Adipocyte (in vitro differentiated cells): ENCODE results near the gene KRTAP4-1.
"Not testable (repeated sequence)": the region's sequence is repeated elsewhere in the genome, so short reads cannot be mapped to it uniquely, and the experiment has no call there.

Experiments used
- DNase-seq: peaks from one replicate; pipeline ENCODE4 v3.0.0-alpha.2; 2015; ENCODE audit warnings: low read depth
- H3K27me3 ChIP-seq: replicated peaks from 2 replicates; pipeline ENCODE4 v1.7.0; 2013; ENCODE audit warnings: mild to moderate bottlenecking, low read length, moderate library complexity; ENCODE audit not compliant: control insufficient read depth, insufficient read depth
- H3K36me3 ChIP-seq: 2 replicates; pipeline ENCODE4 v1.7.0; 2013; ENCODE audit warnings: low read length, mild to moderate bottlenecking, moderate library complexity; ENCODE audit not compliant: control insufficient read depth, insufficient read depth, severe bottlenecking
- H3K4me1 ChIP-seq: 2 replicates; pipeline ENCODE4 v1.7.0; 2013; ENCODE audit warnings: mild to moderate bottlenecking, low read length, moderate library complexity; ENCODE audit not compliant: control insufficient read depth, insufficient read depth
- H3K4me3 ChIP-seq: 2 replicates; pipeline ENCODE4 v1.7.0; 2013; ENCODE audit warnings: mild to moderate bottlenecking, low read length, moderate library complexity
- H3K9ac ChIP-seq: 2 replicates; pipeline ENCODE4 v1.7.0; 2013; ENCODE audit warnings: mild to moderate bottlenecking, low read length, moderate library complexity
- H3K9me3 ChIP-seq: 2 replicates; pipeline ENCODE4 v1.7.0; 2013; ENCODE audit warnings: mild to moderate bottlenecking, low read length, moderate library complexity; ENCODE audit not compliant: control insufficient read depth

KRTAP4-1 gene

DNA sequence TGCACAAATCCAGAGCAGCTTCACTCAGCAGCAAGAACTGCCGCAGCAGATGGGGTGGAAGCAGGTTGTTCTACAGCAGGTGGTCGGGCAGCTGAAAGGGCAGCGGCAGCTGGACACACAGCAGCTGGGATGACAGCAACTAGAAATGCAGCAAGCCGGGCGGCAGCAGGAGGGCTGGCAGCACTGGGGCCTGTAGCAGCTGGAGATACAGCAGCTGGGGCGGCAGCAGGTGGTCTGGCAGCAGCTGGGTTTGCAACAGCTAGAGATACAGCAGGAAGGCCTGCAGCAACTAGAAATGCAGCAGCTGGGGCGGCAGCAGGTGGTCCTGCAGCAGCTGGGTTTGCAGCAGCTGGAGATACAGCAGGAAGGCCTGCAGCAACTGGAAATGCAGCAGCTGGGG lies 17.1 kb downstream of the KRTAP4-1 start:
- no peaks in the 10 kb centered on the region for H3K9me3 ChIP-seq
- no peak for DNase-seq
- H3K27me3 ChIP-seq = no peaks in the 10 kb centered on the region

DNA sequence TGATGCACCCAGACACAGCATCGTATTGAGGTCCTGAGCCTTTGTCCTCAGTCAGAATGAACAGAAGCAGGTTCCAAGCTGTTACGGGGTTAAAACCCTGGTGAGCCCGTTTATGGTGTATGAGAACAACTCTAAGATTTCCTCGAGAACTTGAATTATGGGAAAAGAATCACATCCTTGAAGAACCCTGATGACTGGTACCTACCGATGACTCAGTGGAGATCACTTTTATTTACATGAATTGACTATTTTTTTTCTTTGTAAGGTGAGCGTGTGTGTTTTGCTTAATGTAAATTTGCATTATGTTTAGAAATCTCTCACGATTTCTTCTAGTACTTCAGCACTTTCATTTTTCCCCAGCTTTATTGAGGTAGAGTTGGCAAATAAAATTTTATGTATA lies 20.9 kb downstream of the KRTAP4-1 start:
- H3K27me3 ChIP-seq = no peaks in the 10 kb centered on the region
- H3K9ac ChIP-seq = no peak overlapping the region
- no peaks in the 10 kb centered on the region for H3K9me3 ChIP-seq
- no peak overlapping the region for H3K4me3 ChIP-seq
- no peaks in the 10 kb centered on the region for H3K4me1 ChIP-seq
- no peak for DNase-seq
- no peaks in the 10 kb centered on the region for H3K36me3 ChIP-seq

More for the DNA sequence above, 17.1 kb downstream of the KRTAP4-1 start:
- no peak overlapping the region for H3K9ac ChIP-seq
- H3K36me3 ChIP-seq = no peaks in the 10 kb centered on the region
- H3K4me3 ChIP-seq = no peak overlapping the region
- H3K4me1 ChIP-seq = no peaks in the 10 kb centered on the region

- H3K27me3 ChIP-seq = no peaks in the 10 kb centered on the region
- H3K4me1 ChIP-seq = no peaks in the 10 kb centered on the region
- H3K4me3 ChIP-seq = no peak within 1 kb of the TSS
Observed at GRCh38 chr17:41160648-41161047, 24.1 kb downstream of the KRTAP4-1 start, which contains the start of gene KRTAP4-4. Gene KRTAP4-4 (minus strand): TSS chr17:41160748. CDS start chr17:41160691, 57 bp downstream.

DNA sequence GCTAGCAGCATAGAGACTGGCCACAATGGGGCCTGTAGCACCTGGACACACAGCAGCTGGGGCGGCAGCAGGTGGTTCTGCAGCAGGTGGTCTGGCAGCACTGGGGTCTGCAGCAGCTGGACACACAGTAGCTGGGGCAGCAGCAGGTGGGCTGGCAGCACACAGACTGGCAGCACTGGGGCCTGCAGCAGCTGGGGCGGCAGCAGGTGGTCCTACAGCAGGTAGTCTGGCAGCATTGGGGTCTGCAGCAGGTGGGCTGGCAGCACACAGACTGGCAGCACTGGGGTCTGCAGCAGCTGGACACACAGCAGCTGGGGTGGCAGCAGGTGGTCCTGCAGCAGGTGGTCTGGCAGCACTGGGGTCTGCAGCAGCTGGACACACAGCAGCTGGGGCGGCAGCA lies 24.5 kb downstream of the KRTAP4-1 start:
- H3K27me3 ChIP-seq, H3K9ac ChIP-seq, H3K4me1 ChIP-seq, H3K4me3 ChIP-seq, DNase-seq, H3K9me3 ChIP-seq, H3K36me3 ChIP-seq: not testable (repeated sequence)

More at GRCh38 chr17:41160648-41161047, 24.1 kb downstream of the KRTAP4-1 start, which contains the start of gene KRTAP4-4:
- no peak for DNase-seq
- Histone ChIP-seq H3K36me3 (no peaks in the 10 kb centered on the region), H3K9ac (no peak within 1 kb of the TSS), H3K9me3 (no peaks in the 10 kb centered on the region)

- H3K4me3 ChIP-seq = no peak overlapping the region
- no peak for DNase-seq
- no peaks in the 10 kb centered on the region for H3K36me3 ChIP-seq
Observed at GRCh38 chr17:41153856-41154255, 30.9 kb downstream of the KRTAP4-1 start.

DNA sequence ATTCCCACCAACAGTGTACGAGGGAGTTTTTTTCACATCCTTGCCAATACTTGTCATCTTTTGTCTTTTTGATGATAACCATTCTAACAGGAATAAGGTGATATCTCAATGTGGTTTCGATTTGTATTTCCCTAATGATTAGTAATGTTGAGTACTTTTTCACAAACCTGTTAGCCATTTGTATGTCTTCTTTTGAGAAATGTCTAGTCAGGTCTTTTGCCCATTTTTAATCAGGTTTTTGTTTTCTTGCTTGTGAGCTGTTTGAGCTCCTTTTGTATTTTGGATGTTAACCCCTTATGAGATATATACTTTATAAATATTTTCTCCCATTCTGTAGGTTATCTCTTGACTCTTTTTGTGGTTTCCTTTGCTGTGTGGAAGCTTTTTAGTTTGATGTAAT lies 33.2 kb downstream of the KRTAP4-1 start:
- Histone ChIP-seq H3K4me1 (no peaks in the 10 kb centered on the region), H3K9me3 (no peaks in the 10 kb centered on the region), H3K27me3 (no peaks in the 10 kb centered on the region), H3K9ac (no peak overlapping the region), H3K36me3 (no peaks in the 10 kb centered on the region), H3K4me3 (no peak overlapping the region)
- DNase-seq = no peak

More at GRCh38 chr17:41153856-41154255, 30.9 kb downstream of the KRTAP4-1 start:
- H3K4me1 ChIP-seq = no peaks in the 10 kb centered on the region
- no peak overlapping the region for H3K9ac ChIP-seq
- no peaks in the 10 kb centered on the region for H3K9me3 ChIP-seq
- H3K27me3 ChIP-seq = no peaks in the 10 kb centered on the region

DNA sequence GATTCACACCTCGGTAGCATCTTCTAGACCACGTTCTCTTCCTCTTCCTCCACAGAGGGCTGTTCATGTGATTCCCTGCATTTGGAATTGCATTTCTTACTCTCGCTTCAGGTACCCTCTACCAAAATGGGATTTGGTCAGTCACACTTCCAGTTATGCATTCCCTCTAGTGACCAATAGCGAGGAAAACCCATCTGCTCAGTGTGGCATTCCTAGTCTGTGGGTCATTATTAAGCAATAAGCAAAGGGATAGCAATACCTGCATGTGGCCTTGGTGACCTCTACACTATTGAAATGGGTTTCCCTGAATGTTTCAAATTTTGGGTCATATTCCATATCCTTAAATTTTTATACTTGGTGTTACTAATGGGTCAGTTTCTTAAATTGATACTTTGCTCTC lies 34.7 kb downstream of the KRTAP4-1 start:
- H3K9me3 ChIP-seq = no peaks in the 10 kb centered on the region
- no peaks in the 10 kb centered on the region for H3K27me3 ChIP-seq
- no peak overlapping the region for H3K4me3 ChIP-seq
- H3K4me1 ChIP-seq = no peaks in the 10 kb centered on the region
- H3K36me3 ChIP-seq = no peaks in the 10 kb centered on the region
- H3K9ac ChIP-seq = no peak overlapping the region
- DNase-seq = no peak

DNA sequence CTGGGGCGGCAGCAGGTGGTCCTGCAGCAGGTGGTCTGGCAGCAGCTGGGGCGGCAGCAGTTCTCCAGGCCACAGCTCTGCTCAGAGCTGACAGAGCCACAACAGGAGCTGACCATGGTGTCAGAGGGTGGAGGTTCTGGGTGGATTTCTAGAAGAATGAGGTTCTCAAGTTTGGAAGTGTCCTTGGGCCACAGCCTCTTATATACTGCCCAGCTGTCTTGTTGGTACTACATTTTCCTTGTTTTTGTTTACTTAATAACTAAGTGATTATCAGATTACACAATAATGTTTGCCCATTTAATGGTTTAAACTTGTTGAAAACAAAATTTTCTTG lies 35.1 kb downstream of the KRTAP4-1 start, which contains the start of gene KRTAP4-5:
Gene KRTAP4-5, minus strand, starts transcription at position 174 of the 334 bp plus-strand sequence. Its CDS starts 58 bp downstream, at position 116.
- Histone ChIP-seq H3K9me3 (no peaks in the 10 kb centered on the region), H3K27me3 (no peaks in the 10 kb centered on the region), H3K4me3 (no peak within 1 kb of the TSS), H3K4me1 (no peaks in the 10 kb centered on the region), H3K9ac (no peak within 1 kb of the TSS), H3K36me3 (no peaks in the 10 kb centered on the region)
- no peak for DNase-seq

DNA sequence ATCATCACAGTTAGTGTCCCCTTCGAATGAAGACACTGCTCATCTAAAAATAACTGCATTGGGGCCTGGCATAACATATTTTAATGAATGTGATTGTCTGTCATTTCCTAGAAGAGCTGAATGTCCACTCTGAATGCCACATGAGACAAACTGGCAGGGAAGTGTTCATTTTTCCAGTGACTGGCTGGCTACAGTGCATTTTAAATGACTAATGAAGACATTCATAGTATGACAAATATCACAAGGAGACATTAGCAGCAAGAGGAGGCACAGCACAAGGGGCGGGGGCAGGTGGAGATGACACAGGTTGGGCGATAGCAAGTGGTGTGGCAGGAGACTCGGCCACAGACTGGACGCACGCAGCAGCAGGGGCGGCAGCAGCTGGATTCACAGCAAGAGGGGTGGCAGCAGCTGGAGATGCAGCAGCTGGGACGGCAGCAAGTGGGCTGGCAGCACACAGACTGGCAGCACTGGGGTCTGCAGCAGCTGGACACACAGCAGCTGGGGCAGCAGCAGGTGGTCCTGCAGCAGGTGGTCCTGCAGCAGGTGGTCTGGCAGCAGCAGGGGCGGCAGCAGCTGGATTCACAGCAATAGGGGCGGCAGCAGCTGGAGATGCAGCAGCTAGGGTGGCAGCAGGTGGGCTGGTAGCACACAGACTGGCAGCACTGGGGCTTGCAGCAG lies 35.6 kb downstream of the KRTAP4-1 start:
- H3K9me3 ChIP-seq, H3K9ac ChIP-seq, H3K4me1 ChIP-seq, H3K27me3 ChIP-seq, H3K4me3 ChIP-seq, DNase-seq, H3K36me3 ChIP-seq: not testable (repeated sequence)

DNA sequence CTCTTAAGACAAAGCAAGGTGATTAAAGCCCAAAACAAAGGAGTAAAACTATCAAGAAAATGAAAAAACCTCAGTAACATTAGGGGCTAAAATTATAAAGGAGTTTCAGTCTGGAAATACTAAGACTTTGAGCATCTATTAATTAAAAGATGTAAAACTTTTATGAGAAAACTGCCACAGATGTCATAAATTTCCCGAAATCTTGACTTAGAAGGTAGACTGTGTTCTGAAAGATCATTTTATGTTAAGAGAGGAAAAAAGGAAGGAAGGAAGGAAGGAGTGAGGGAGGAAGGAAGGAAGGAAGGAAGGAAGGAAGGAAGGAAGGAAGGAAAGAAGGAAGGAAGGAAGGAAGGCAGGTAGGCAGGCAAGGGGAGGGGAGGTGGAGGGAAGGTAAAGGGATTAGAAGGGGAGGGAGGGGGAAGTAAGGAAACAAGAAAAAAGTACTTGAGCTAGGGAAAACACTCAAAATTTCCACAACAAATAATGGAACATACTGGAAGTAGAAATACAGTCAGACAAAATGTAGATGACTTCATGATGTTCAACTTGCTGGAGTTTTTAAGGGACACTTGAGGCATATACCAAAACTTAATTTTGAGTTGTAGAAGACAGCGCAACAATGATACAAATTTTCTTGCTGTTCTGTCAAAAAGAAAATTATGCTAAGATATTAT lies 37.0 kb downstream of the KRTAP4-1 start:
- Histone ChIP-seq H3K9ac (no peak overlapping the region), H3K9me3 (peaks cover 11% of the 10 kb centered on the region), H3K27me3 (no peaks in the 10 kb centered on the region), H3K36me3 (no peaks in the 10 kb centered on the region), H3K4me3 (no peak overlapping the region), H3K4me1 (no peaks in the 10 kb centered on the region)
- DNase-seq = no peak

- DNase-seq = no peak
- H3K4me3 ChIP-seq = no peak overlapping the region
- H3K36me3 ChIP-seq = no peaks in the 10 kb centered on the region
- H3K9me3 ChIP-seq = peaks cover 13% of the 10 kb centered on the region
- H3K4me1 ChIP-seq = no peaks in the 10 kb centered on the region
- no peaks in the 10 kb centered on the region for H3K27me3 ChIP-seq
- no peak overlapping the region for H3K9ac ChIP-seq
Observed at GRCh38 chr17:41145261-41145660, 39.5 kb downstream of the KRTAP4-1 start.
